ENCODE results near the gene BNC2. TPM values are rescaled to one million over a fixed set of nuclear protein-coding genes. Genes with fewer than 3 reads are reported as not detected.

BNC2 gene
- total and polyA plus RNA-seq, 2 of the 4 experiments (the other 2 are of a cell fraction), result 15.5 to 45.2 TPM

- no peak overlapping the region for H4K5ac ChIP-seq (ENCODE audit: low read depth, low read length)
- intact Hi-C loops (cut with micrococcal nuclease), result no loop called here
- TF ChIP-seq MXI1 (IDR thresholded peaks at IDR 0.05; ENCODE audit: borderline replicate concordance, low read depth, low read length) (no peak), MAFK (IDR thresholded peaks at IDR 0.05; ENCODE audit: low read depth, low read length) (peak; percentile 77)
- H3K4me3 ChIP-seq (ENCODE audit: insufficient read depth, low read depth, low read length), result no peak overlapping the region
- no peak overlapping the region for H2BK5ac ChIP-seq (ENCODE audit: low read depth, low read length, poor library complexity, severe bottlenecking)
- H2BK20ac ChIP-seq (ENCODE audit: low read depth, low read length), result no peak overlapping the region
- no peak overlapping the region for H3K14ac ChIP-seq (replicated peaks; ENCODE audit: low read depth, low read length)
- no peak overlapping the region for H3K23ac ChIP-seq (ENCODE audit: low read depth, low read length)
- ChIA-PET CTCF (no interaction called here), POLR2A (ENCODE audit: unreplicated experiment) (no interaction called here)
- no peak overlapping the region for H3K4ac ChIP-seq (ENCODE audit: low read depth, low read length)
- DNase-seq (no peak), ATAC-seq (ENCODE audit: low read depth) (no peak)
- H4K8ac ChIP-seq (ENCODE audit: low read depth in 2 of 2, low read length in 2 of 2), result no peak overlapping the region
- H3K4me2 ChIP-seq (ENCODE audit: low read depth, low read length), result no peak overlapping the region
- no peak overlapping the region for H3K18ac ChIP-seq (ENCODE audit: low read depth, low read length)
- H3K9ac ChIP-seq (ENCODE audit: low read depth, low read length), result no peak overlapping the region
- no peaks in the 10 kb centered on the region for H3K27me3 ChIP-seq (ENCODE audit: control insufficient read depth, insufficient read depth, low read length)
- no peak overlapping the region for H3K27ac ChIP-seq (ENCODE audit: insufficient read depth, low read length)
- H2BK15ac ChIP-seq (ENCODE audit: low read depth, low read length), result no peak overlapping the region
- BruUV-seq (replicated peaks), result no TSS peak
- in situ Hi-C loops (cut with MboI; ENCODE audit: low sequenced_read_pairs), result no loop called here
- peaks cover 4% of the 10 kb centered on the region; the same call in 1 of the 2 replicates for H3K4me1 ChIP-seq (ENCODE audit: control insufficient read depth, insufficient read depth, low read length)
- H3K9me1 ChIP-seq (ENCODE audit: insufficient read depth, low read length), result 0 out of 2 replicates have a peak, but pooled peaks cover 3% of the 10 kb centered on the region
- peaks cover 5% of the 10 kb centered on the region for H4K20me1 ChIP-seq (ENCODE audit: insufficient read depth, low read length)
- H2BK120ac ChIP-seq (ENCODE audit: low read depth, low read length), result no peak overlapping the region
- no peak overlapping the region for H2AFZ ChIP-seq (replicated peaks; ENCODE audit: low read length, poor library complexity)
- H3K56ac ChIP-seq (ENCODE audit: extremely low read depth, insufficient read depth, low read length), result no peak overlapping the region
- no peak overlapping the region for H2AK5ac ChIP-seq (ENCODE audit: low read depth, low read length)
- WGBS, 2 experiments (ENCODE audit: extremely low coverage in 2 of 2, insufficient read length in 1 of 2), result no CpG with 5 or more reads among the region's 5 CpGs
- H3K36me3 ChIP-seq (ENCODE audit: control insufficient read depth, insufficient read depth, low read length), result no peaks in the 10 kb centered on the region
- H3K79me1 ChIP-seq (ENCODE audit: low read depth in 1 of 2, low read length in 2 of 2), result peaks cover 25 to 61% of the 10 kb centered on the region in 2 experiments
- no peak overlapping the region for H4K91ac ChIP-seq (ENCODE audit: insufficient read depth, low read depth, low read length)
- dilution Hi-C loops (cut with HindIII; ENCODE audit: low sequenced_read_pairs, unreplicated experiment), result no loop called here
- no peak overlapping the region for H2AK9ac ChIP-seq (replicated peaks; ENCODE audit: low read depth, low read length, poor library complexity)
- no peaks in the 10 kb centered on the region for H3K9me3 ChIP-seq (ENCODE audit: control insufficient read depth, insufficient read depth, low read length)
These were observed 35.7 kb downstream of the BNC2 start for GRCh38 chr9:16834817-16835216.
